ENCODE data around the gene ITPR2. TPM values are rescaled to one million over a fixed set of nuclear protein-coding genes. Genes with fewer than 3 reads are reported as not detected.
A peak's percentile ranks its signal among the peaks of the same experiment; 100 is the strongest.

Gene ITPR2
- total and polyA plus RNA-seq, 2 of the 13 experiments (the other 11 are each of a cell fraction or from before 2014, with no cell fraction given) = 31.9 to 81.9 TPM

GRCh38 chr12:26806556-26806955, 26.4 kb downstream of the ITPR2 start:
- ATAC-seq (no peak), DNase-seq (ENCODE audit: low spot score) (no peak), FAIRE-seq (no peak)
- no peak overlapping the region for H3K4me2 ChIP-seq (ENCODE audit: low read depth, low read length)
- H3K27me3 ChIP-seq (ENCODE audit: control insufficient read depth in 1 of 2, insufficient read depth in 2 of 2, low read length in 2 of 2) = no peaks in the 10 kb centered on the region
- H3K36me3 ChIP-seq (replicated peaks in 1 of 2; ENCODE audit: control insufficient read depth in 1 of 2, insufficient read depth in 2 of 2, low read length in 2 of 2) = peaks cover 3 to 29% of the 10 kb centered on the region in 2 experiments
- in situ Hi-C loops (cut with HindIII; ENCODE audit: extremely low pct_ligation_motif_present, low pct_unique_long_range_greater_than_20kb) = no loop called here
- no peak overlapping the region for H2AFZ ChIP-seq (ENCODE audit: low read length)
- H4K20me1 ChIP-seq (ENCODE audit: insufficient read depth, low read length) = peaks cover 27% of the 10 kb centered on the region; the same call in 1 of the 2 replicates
- TF ChIP-seq SATB2 (CRISPR knock-in tag; IDR thresholded peaks at IDR 0.05) (no peak), ZNF629 (CRISPR knock-in tag; conservative IDR thresholded peaks at IDR 0.05) (no peak)
- no peak overlapping the region for H3K4me3 ChIP-seq (replicated peaks in 1 of 3; ENCODE audit: insufficient read depth in 1 of 3, low read depth in 2 of 3, low read length in 3 of 3)
- no peak overlapping the region for H3K9ac ChIP-seq (ENCODE audit: insufficient read depth, low read depth, low read length)
- peaks cover 91% of the 10 kb centered on the region for H3K79me2 ChIP-seq (ENCODE audit: insufficient read depth, low read length)
- CTCF ChIA-PET (ENCODE audit: low intra/inter-chr PET ratio, low total read pairs) = no interaction called here
- H3K27ac ChIP-seq (ENCODE audit: extremely low read length, insufficient read depth, low read length) = no peak overlapping the region
- POLR2A ChIA-PET = no interaction called here
- intact Hi-C loops (cut with micrococcal nuclease; ENCODE audit: unreplicated experiment) = no loop called here
- no TSS peak for BruUV-seq (replicated peaks)
- 94% methylated on average over 5 of the region's 5 CpGs for WGBS (ENCODE audit: low lambda C conversion rate)
- peaks cover 55% of the 10 kb centered on the region for H3K4me1 ChIP-seq (ENCODE audit: insufficient read depth, low read length)
- H3K9me3 ChIP-seq (ENCODE audit: low read length) = no peaks in the 10 kb centered on the region

- Histone ChIP-seq H2AFZ (ENCODE audit: low read length) (no peak overlapping the region), H3K4me3 (replicated peaks in 1 of 3; ENCODE audit: insufficient read depth in 1 of 3, low read depth in 2 of 3, low read length in 3 of 3) (no peak overlapping the region), H3K4me1 (ENCODE audit: insufficient read depth, low read length) (peaks cover 52% of the 10 kb centered on the region), H3K9me3 (ENCODE audit: low read length) (no peaks in the 10 kb centered on the region), H3K27me3 (ENCODE audit: control insufficient read depth in 1 of 2, insufficient read depth in 2 of 2, low read length in 2 of 2) (no peaks in the 10 kb centered on the region), H4K20me1 (ENCODE audit: insufficient read depth, low read length) (peaks cover 27% of the 10 kb centered on the region; the same call in 1 of the 2 replicates), H3K36me3 (replicated peaks in 1 of 2; ENCODE audit: control insufficient read depth in 1 of 2, insufficient read depth in 2 of 2, low read length in 2 of 2) (peaks cover 5 to 39% of the 10 kb centered on the region in 2 experiments), H3K27ac (ENCODE audit: extremely low read length, insufficient read depth, low read length) (peak overlapping the region; percentile 13), H3K9ac (ENCODE audit: insufficient read depth, low read depth, low read length) (no peak overlapping the region), H3K79me2 (ENCODE audit: insufficient read depth, low read length) (peaks cover 95% of the 10 kb centered on the region), H3K4me2 (ENCODE audit: low read depth, low read length) (no peak overlapping the region)
- ChIA-PET CTCF (ENCODE audit: low intra/inter-chr PET ratio, low total read pairs) (no interaction called here), POLR2A (no interaction called here)
- ATAC-seq = no peak
- 92% methylated on average over 5 of the region's 5 CpGs for WGBS (ENCODE audit: low lambda C conversion rate)
- TF ChIP-seq ZC3H4 (CRISPR knock-in tag; IDR thresholded peaks at IDR 0.05; ENCODE audit: borderline replicate concordance) = no peak
- TF ChIP-seq NFKBIZ (CRISPR knock-in tag; IDR thresholded peaks at IDR 0.05) = no peak
- TF ChIP-seq RBM22 (optimal IDR thresholded peaks at IDR 0.05; ENCODE audit: low read length) = peak; percentile 51
- FAIRE-seq = no peak
- intact Hi-C loops (cut with micrococcal nuclease; ENCODE audit: unreplicated experiment) (no loop called here), in situ Hi-C loops (cut with HindIII; ENCODE audit: extremely low pct_ligation_motif_present, low pct_unique_long_range_greater_than_20kb) (no loop called here)
- no TSS peak for BruUV-seq (replicated peaks)
- DNase-seq (ENCODE audit: low spot score) = no peak
Observed at GRCh38 chr12:26805401-26805971, 27.5 kb downstream of the ITPR2 start.
